Esophagus muscularis mucosa (tissue), 4 donors: ENCODE data around the gene ZNF423. TPM values are rescaled to one million over a fixed set of nuclear protein-coding genes. Genes with fewer than 3 reads are reported as not detected.

Source experiments
- DNase-seq: peaks from one replicate; pipeline ENCODE4 v3.0.0-alpha.2; 2017; ENCODE audit errors: extremely low spot score
- H3K27ac ChIP-seq, 4 donors: fragments of 200-600 bp; sonication (generic); replicated peaks in 1 of 4; 1 replicate in 3 of 4; 2 replicates in 1 of 4; pipeline ENCODE4 v1.5.1; 2016 to 2019; ENCODE audit warnings: mild to moderate bottlenecking in 1 of 4
- H3K27me3 ChIP-seq, 4 donors: fragments of 200-600 bp; sonication (generic); one replicate each; pipeline versions ENCODE4 v1.5.1 to v1.6.0; 2016 to 2019
- H3K36me3 ChIP-seq, 4 donors: fragments of 200-600 bp; sonication (generic); one replicate each; pipeline ENCODE4 v1.5.1; 2016 to 2019
- H3K4me1 ChIP-seq, 4 donors: fragments of 200-600 bp; sonication (generic); one replicate each; pipeline ENCODE4 v1.5.1; 2016 to 2019
- H3K4me3 ChIP-seq, 4 donors: fragments of 200-600 bp; sonication (generic); 1 replicate in 2 of 4; 2 replicates in 2 of 4; pipeline ENCODE4 v1.5.1; 2016 to 2019; ENCODE audit warnings: mild to moderate bottlenecking in 4 of 4, moderate library complexity in 1 of 4
- H3K9me3 ChIP-seq, 4 donors: fragments of 200-600 bp; sonication (generic); 1 replicate in 3 of 4; 2 replicates in 1 of 4; pipeline ENCODE4 v1.5.1; 2016 to 2019
- CTCF ChIP-seq, 3 experiments: fragments of 200-600 bp in 2 of 3; fragments of 450-650 bp in 1 of 3; sonication (generic) in 2 of 3; IDR thresholded peaks; one replicate each; pipeline ENCODE4 v1.5.1; 2017 to 2019; ENCODE audit warnings: antibody characterized with exemption in 3 of 3, mild to moderate bottlenecking in 2 of 3, moderate library complexity in 1 of 3
- EP300 ChIP-seq: sonication (generic); formaldehyde crosslinking; IDR thresholded peaks from one replicate; pipeline ENCODE4 v1.6.1; 2017; ENCODE audit warnings: antibody characterized with exemption
- POLR2A ChIP-seq: fragments of 450-650 bp; IDR thresholded peaks from one replicate; pipeline ENCODE4 v1.6.1; 2017; ENCODE audit warnings: antibody characterized with exemption, moderate library complexity, mild to moderate bottlenecking, low read depth
- POLR2AphosphoS5 ChIP-seq, 2 donors: sonication (generic); formaldehyde crosslinking; IDR thresholded peaks; one replicate each; pipeline ENCODE4 v1.6.1; 2017; ENCODE audit warnings: antibody characterized with exemption in 2 of 2
- WGBS: methylation state at CpG from one replicate; pipeline ENCODE4 v1.1.5; 2018; 5-methylcytosine and 5-hydroxymethylcytosine counted together
- intact Hi-C: fragments of 100-400 bp; cut with DNase I; formaldehyde crosslinking; loops from one replicate; pipeline ENCODE4 v1.15.1; 2023
- total RNA-seq, 4 donors: library from RNA; depleted of rRNA; stranded (reverse); fragments of >200 nt; gene quantifications; one replicate each; pipeline versions ENCODE4 v1.1.0 to v1.2.1, GENCODE V29; 2016

The ZNF423 gene
- total RNA-seq, 4 donors from 2014 or later, result 8.7 to 22.5 (median 10.3) TPM

- WGBS, result 71% methylated on average over 8 of the region's 8 CpGs
- Histone ChIP-seq H3K36me3 (no peaks in the 10 kb centered on the region), H3K27ac (no peak overlapping the region), H3K27me3 (no peaks in the 10 kb centered on the region), H3K9me3 (no peaks in the 10 kb centered on the region), H3K4me3 (no peak overlapping the region), H3K4me1 (peaks cover 1 to 15% (median 5%) of the 10 kb centered on the region in 4 donors)
- DNase-seq, result no peak
- TF ChIP-seq POLR2AphosphoS5 (IDR thresholded peaks at IDR 0.05), result no peak
- no peak for TF ChIP-seq POLR2A
- TF ChIP-seq EP300, result no peak
- TF ChIP-seq CTCF (IDR thresholded peaks at IDR 0.05), result no peak
- intact Hi-C loops, result no loop called here
Measured at GRCh38 chr16:49816875-49817274, 39.0 kb downstream of the ZNF423 start.

- Histone ChIP-seq H3K36me3 (no peaks in the 10 kb centered on the region), H3K27ac (no peak overlapping the region), H3K9me3 (no peaks in the 10 kb centered on the region), H3K4me3 (no peak overlapping the region), H3K4me1 (peaks cover 9 to 37% (median 23%) of the 10 kb centered on the region in 4 donors), H3K27me3 (no peaks in the 10 kb centered on the region)
- TF ChIP-seq POLR2AphosphoS5 (IDR thresholded peaks at IDR 0.05), result no peak
- TF ChIP-seq POLR2A, result no peak
- TF ChIP-seq CTCF (IDR thresholded peaks at IDR 0.05), result no peak
- TF ChIP-seq EP300, result no peak
- 59% methylated on average over 7 of the region's 13 CpGs for WGBS
- DNase-seq, result no peak
- intact Hi-C loops, result no loop called here
Measured at GRCh38 chr16:49811644-49812334, 44.1 kb downstream of the ZNF423 start.

- peaks cover 9 to 37% (median 23%) of the 10 kb centered on the region in 4 donors for H3K4me1 ChIP-seq
- H3K9me3 ChIP-seq, result no peaks in the 10 kb centered on the region
- H3K27me3 ChIP-seq, result no peaks in the 10 kb centered on the region
- DNase-seq, result no peak
- WGBS, result 73% methylated on average over 9 of the region's 9 CpGs
- intact Hi-C loops, result no loop called here
- H3K4me3 ChIP-seq, result no peak overlapping the region
- H3K36me3 ChIP-seq, result no peaks in the 10 kb centered on the region
- no peak for TF ChIP-seq CTCF (IDR thresholded peaks at IDR 0.05)
- no peak for TF ChIP-seq POLR2AphosphoS5 (IDR thresholded peaks at IDR 0.05)
- TF ChIP-seq EP300, result no peak
- TF ChIP-seq POLR2A, result no peak
- no peak overlapping the region for H3K27ac ChIP-seq
Measured at GRCh38 chr16:49810831-49811230, 45.1 kb downstream of the ZNF423 start.

GRCh38 chr16:49809561-49809960, 46.4 kb downstream of the ZNF423 start:
- TF ChIP-seq POLR2AphosphoS5 (IDR thresholded peaks at IDR 0.05) (no peak), CTCF (IDR thresholded peaks at IDR 0.05) (no peak), POLR2A (no peak), EP300 (no peak)
- Histone ChIP-seq H3K36me3 (no peaks in the 10 kb centered on the region), H3K4me1 (peaks cover 9 to 37% (median 23%) of the 10 kb centered on the region in 4 donors), H3K27ac (no peak overlapping the region), H3K27me3 (no peaks in the 10 kb centered on the region), H3K4me3 (no peak overlapping the region), H3K9me3 (no peaks in the 10 kb centered on the region)
- no peak for DNase-seq
- WGBS, result 96% methylated on average over 4 of the region's 8 CpGs
- intact Hi-C loops, result no loop called here

GRCh38 chr16:49809062-49809461, 46.9 kb downstream of the ZNF423 start:
- Histone ChIP-seq H3K27ac (no peak overlapping the region), H3K4me1 (peaks cover 9 to 37% (median 23%) of the 10 kb centered on the region in 4 donors), H3K9me3 (no peaks in the 10 kb centered on the region), H3K27me3 (no peaks in the 10 kb centered on the region), H3K36me3 (no peaks in the 10 kb centered on the region), H3K4me3 (no peak overlapping the region)
- TF ChIP-seq POLR2A, result no peak
- TF ChIP-seq POLR2AphosphoS5 (IDR thresholded peaks at IDR 0.05), result no peak
- TF ChIP-seq EP300, result no peak
- TF ChIP-seq CTCF (IDR thresholded peaks at IDR 0.05), result no peak
- WGBS, result 55% methylated on average over 9 of the region's 17 CpGs
- intact Hi-C loops, result no loop called here
- DNase-seq, result no peak
